Measurements from ENCODE around the gene PPM1A.

- no peak for TF ChIP-seq PATZ1 (CRISPR knock-in tag; IDR thresholded peaks at IDR 0.05; ENCODE audit: borderline replicate concordance)
- TF ChIP-seq PPARA (CRISPR knock-in tag; IDR thresholded peaks at IDR 0.05; ENCODE audit: borderline replicate concordance): no peak
Measured at GRCh38 chr14:60227291-60227690, 21.7 kb upstream of the PPM1A start.

All from SK-N-SH treated with all-trans-retinoic acid at 6 μM for 48 hours (cell line).